Fibroblast of gingiva (primary cell): ENCODE measurements around the gene IL17B.

Experiments used
- DNase-seq: peaks from one replicate; pipeline ENCODE4 v3.0.0-alpha.2; 2011; ENCODE audit warnings: low read depth

IL17B gene

DNA sequence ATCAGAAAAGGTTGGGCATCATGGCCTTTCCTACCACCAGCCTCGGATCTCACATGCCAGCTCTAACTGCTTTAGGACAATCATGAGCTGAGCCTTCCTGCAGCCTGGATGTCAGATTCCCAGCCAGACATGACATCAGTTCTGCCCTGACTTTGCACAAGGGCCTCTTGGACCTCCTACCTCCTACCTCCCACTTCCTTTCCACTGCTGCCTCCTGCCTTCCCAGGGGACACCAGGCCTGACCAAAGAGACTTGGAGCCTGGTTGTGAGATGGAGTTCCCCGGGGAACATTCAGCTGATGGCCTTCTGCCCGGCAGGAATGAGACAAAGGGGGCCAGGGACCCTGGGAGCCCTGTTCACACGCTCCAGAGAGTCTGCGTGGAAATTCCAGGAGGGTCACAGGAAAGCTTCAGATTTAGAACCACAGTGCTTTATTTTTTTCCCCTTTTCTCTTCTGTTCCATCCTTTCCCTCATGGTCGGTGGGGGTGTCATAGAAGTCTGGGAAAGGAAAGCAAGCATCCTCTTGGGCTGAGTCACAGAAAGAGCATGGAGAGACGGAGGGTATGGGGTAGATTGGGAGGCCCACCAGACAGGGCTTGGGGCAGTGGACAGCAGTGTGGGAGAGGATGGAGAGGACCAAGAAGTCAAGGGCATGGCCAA is 35.4 kb upstream of the IL17B start:
- DNase-seq, result peak; percentile 50

GRCh38 chr5:149413477-149414210 is 34.6 kb upstream of the IL17B start:
- no peak for DNase-seq

- no peak for DNase-seq
These were observed 33.8 kb upstream of the IL17B start for GRCh38 chr5:149412783-149413476.

DNA sequence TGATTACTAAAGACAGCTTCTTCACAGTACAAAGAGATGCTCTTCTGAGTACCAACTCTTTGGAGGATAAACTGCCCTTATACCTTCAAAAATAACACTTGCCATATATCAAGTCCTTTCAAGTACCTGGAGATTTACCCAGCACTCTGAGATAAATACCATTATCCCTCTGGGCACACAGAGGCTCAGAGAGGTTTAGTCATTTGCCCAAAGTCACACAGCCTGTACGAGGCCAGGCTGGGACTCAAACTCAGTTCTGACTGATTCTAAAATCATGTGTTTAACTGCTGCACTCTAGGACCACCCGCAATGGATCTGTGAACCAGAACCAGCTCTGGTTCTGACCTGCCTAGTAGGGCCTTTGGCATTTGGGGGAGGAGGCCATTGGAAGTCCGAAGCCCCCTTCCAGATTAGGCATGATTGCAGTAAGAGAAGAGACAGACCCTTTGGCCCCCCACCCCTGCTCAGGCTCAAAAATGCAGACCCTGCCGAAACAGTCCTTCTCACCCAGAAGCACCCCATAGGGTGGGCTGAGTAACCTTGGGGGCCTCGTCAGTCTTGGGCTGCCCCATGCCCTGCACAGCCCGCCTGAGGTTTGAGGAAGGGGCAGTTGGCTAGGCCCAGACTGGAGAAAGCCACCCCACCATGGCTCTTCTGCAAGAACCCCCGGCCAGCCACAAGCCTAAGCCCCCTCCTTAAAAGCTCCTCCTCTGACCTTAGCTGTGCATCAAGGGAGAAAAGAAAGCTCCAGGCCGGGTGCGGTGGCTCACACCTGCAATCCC is 32.8 kb upstream of the IL17B start:
- DNase-seq, result no peak

GRCh38 chr5:149410721-149411432 is 31.8 kb upstream of the IL17B start:
- DNase-seq, result no peak

DNA sequence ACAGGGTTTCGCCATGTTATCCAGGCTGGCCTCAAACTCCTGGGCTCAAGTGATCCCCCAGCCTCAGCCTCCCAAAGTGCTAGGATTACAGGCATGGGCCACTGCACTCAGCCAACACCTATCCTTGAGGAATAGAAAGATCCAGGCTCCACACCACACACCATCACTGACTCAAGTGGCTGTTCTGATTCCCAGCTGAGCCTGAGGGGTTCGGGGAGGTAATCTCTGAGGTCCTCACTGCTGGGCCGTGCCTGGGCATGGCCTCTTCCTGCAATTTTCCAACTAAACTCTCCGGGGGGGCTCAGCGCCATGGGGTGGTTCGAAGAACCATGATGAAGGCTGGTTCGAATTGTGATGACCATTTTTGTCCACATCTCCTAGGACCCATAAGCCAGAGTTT is 31.0 kb upstream of the IL17B start:
- DNase-seq, result no peak

GRCh38 chr5:149409268-149409948 is 30.3 kb upstream of the IL17B start:
- DNase-seq, result no peak

DNA sequence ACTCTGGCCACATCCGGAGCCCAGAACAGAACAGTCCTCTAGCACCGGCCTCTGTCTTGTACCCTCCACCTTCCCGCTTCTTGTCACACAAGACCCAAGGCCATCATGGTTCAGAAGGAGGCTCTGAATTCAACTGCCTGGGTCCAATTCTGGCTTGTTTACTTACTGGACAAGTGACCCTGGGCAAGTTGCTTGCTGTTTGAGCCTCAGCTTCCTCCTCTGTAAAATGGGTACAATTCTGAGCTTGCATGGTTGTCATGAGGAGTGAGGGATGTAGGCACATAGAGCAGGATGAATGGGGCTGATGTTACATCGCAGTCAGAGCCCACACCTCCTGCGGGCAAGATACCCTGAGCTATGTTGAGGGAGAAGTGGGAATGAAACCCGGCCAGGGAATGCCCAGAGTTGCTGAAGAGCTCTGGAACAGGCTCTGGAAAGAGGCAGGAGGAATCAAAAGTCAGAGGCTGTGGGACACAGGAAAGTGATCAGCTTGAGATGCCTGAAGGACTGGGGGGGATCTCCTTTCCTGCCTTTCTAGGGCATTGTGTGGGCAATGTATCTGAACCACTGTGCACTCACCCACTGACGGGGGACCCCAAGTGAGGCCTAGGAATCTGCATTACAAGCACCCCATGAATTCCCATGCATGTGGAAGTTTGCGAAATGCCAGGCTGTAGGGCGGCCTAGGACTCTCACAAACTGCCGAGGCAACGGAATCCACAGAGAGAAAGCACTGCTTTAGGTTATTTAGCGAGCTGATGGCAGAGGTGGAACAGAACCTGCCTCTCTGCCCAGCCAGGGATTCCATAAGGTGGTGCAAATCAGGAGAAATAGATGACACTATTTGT is 29.4 kb upstream of the IL17B start:
- DNase-seq, result no peak

DNA sequence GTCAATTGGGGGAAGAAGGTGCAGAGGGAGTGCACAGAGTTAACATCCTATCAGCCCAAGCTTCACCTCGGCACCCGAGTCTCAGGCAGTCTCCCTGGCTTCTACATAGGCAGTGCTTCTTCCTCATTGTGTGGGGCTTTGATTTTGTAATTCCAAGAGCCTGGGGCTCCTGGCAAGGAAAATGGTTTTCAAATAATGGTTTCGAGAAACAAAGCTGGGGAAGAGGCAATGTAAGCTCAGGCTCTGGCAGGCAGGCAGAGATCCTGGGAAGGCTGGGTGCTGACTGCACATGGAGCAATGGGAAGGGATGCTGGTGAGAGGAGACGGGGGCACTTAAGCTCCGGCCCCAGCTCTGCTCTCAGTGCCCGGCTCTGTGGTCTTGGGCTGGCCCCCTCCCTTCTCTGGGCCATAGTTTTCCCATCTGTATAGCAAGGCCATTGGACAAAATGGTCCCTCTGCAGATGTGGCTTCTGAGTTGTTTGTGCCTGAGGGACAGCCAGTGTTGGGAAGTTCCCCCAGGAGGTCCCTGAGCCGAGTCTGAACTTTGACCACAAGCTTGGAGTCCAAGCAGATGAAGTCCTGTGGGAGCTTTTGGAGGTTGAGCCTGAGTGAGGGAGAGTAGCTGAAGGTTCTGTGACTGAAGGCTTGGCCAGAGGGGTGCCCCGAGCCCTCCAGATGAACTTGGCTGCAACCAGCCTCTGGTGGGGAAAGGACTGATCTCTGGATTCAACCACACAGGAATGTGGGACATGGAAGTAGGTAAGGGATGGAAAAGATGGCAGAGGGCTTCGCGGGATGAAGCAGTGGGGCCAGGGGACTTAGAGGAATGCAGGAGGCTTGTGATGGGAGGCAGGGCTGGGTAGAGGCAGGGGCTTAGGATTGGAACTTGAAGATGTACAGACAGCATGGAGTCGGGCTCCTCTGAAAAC is 28.5 kb upstream of the IL17B start:
- DNase-seq, result peak; percentile 64

GRCh38 chr5:149406979-149407306 is 27.9 kb upstream of the IL17B start:
- DNase-seq, result no peak

DNA sequence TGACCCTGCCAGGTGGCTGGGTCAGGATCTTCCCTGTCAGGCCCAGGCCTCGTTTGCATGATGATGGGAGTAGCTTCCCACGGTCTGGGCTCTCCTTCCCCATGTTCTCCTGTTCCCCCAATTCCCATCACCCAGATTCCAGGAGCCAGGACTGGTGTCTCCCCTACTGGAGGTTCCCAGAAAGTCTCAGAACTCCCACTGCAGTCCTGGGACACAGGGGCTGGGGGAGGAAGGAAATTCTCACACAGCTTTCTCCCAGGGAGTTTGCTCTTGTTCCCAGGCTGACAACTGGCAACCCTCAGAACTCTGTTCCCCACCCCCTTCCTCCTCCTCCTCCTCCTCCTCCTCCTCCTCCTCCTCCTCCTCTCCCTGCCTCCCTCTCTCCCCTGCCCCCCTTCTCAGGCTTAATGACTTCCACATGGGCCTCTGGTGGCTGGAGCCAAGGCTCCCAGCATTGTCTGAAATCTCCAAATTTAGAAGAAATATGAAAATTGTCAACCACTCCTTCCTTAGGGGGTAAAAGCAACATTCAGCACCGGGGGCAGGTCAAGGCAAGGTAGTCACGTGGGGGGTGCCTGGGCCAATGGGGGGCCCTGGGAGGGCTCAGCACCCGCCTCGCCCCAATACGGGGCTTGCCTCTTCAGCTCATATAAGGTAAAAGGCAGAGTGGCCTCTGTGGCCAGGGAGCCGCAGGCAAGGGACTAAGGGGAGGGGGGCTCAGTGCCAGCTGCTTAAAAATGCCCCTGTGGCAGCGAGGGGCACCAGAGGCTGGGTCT is 27.3 kb upstream of the IL17B start:
- peak; percentile 91 for DNase-seq

DNA sequence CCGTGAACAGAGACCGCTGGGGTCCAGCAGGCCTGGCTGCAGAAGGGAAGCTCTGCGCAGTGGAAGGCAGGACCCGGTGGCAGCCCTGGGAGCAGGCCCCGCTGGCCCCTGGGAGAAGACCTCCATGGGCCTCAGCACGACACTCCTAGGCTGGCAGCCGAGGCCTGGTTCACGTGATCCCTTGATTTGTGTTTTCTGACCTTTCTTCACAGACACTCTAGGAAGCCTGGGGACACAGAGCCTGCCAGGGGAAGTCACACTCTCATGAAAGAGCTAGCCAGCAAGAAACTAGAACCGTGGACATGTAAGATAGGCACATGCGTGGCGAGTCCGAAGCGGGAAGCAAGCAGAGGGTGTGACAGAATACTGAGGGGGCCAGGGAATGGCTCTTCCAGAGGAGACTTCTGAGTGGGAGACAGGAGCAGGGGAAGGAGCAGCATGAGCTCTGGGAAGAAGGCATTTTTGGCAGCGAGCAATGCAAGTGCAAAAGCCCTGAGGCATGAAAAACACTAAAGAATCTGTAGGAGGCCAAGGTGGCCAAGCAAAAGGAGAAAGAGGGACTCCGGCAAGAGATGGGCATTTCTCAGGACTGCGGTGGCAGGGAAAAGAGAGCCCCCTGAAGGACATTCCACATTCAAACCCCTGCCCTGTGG is 26.6 kb upstream of the IL17B start:
- DNase-seq, result no peak

DNA sequence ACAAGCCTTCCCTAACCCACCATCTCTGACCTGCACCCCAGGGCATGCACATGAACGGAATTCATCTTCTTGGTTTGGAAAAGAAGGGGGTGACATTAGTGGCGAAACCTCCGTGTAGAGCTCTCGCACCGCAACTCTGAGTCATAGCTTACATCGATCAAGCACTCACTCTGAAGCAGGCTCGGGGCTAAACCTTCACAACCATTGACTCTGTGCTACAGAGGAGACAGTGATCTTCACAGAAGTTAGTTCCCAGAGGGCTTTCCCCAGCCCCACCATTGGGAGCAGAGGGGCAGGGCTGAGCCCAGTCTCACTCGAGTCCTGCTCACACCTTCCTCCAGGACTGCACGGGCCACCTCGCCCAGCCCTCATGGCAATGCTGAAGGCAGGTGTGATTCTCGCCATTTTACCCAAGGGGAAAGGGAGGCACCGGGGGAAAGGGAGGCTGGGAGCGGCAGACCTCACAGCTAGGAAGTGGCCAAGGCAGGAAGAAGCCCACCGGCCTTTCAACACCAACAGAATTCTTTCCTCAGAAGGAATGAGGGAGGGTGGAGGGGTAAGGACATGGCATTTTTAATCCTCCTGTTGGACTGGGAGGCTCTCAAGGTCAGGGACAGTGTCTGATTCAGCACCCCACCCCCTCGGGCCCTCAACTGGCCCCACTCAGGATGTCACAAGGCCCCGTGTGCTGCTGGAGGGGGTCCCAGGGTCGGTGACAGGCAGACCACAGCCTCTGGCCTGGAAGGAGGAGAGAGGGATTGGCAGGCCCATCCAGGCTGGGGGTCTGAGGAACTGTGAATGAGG is 25.9 kb upstream of the IL17B start:
- no peak for DNase-seq

GRCh38 chr5:149403923-149404745 is 25.0 kb upstream of the IL17B start:
- no peak for DNase-seq

- no peak for DNase-seq
These were observed 23.2 kb upstream of the IL17B start for GRCh38 chr5:149402291-149402690.

DNA sequence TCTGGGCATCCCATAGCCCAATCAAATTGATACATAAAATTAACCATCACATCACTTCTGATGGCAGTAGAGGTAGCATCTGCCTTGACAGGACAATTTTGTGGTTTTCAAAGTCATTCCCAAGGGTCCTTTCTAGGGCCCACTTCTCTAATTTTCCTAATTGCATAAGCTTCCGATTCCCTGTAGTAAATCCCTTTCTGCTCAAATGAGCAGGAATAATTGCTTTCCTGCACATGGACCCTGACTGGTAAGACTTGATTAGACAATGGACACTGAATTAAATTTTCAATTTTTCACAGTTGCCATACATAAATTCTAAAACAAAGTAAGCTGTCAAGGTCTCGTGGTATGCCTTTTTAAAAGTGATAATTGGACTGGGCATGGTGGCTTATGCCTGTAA is 22.0 kb upstream of the IL17B start:
- no peak for DNase-seq
